SK-N-SH (cell line): ENCODE results near the gene PRM1. TPM values are rescaled to one million over a fixed set of nuclear protein-coding genes. Genes with fewer than 3 reads are reported as not detected.

ENCODE experiments used
- CTCF ChIA-PET: fragments of 300-600, 350-600 bp; formaldehyde crosslinking; extraction: SDS; loops from one replicate; lab custom pipeline; 2021; lab: Yijun Ruan, JAX
- POLR2A ChIA-PET: fragments of 350-600 bp; sonication (Branson Sonifier 250); formaldehyde crosslinking; extraction: SDS; loops from one replicate; lab custom pipeline; 2020; ENCODE audit warnings: antibody characterized with exemption, inconsistent platforms; lab: Yijun Ruan, JAX
- DNase-seq: peaks from one replicate; pipeline ENCODE4 v3.0.0; 2012
- H2AFZ ChIP-seq: fragments of 200-600 bp; sonication (generic); 2 replicates; pipeline ENCODE4 v1.8.1; 2016; ENCODE audit warnings: antibody characterized with exemption, mild to moderate bottlenecking, low read depth
- H3F3A ChIP-seq: fragments of 200-600 bp; sonication (generic); replicated peaks from 2 replicates; pipeline ENCODE3; 2016; ENCODE audit warnings: antibody characterized with exemption, mild to moderate bottlenecking; ENCODE audit not compliant: insufficient read depth
- H3K27ac ChIP-seq, 2 experiments: fragments of 200-500 bp in 1 of 2; fragments of 200-600 bp in 1 of 2; sonication (Bioruptor generic) in 1 of 2; sonication (generic), shearing (Covaris generic) in 1 of 2; 2 replicates each; pipeline versions ENCODE4 v1.5.1 to v1.6.1; 2014 to 2016; ENCODE audit warnings: low read depth in 2 of 2, inconsistent platforms in 1 of 2, low read length in 1 of 2, mild to moderate bottlenecking in 1 of 2, mixed read lengths in 1 of 2
- H3K27me3 ChIP-seq: fragments of 200-600 bp; sonication (generic), shearing (Covaris generic); 2 replicates; pipeline ENCODE4 v1.6.1; 2016; ENCODE audit warnings: mixed run types; ENCODE audit not compliant: insufficient read depth
- H3K36me3 ChIP-seq, 2 experiments: fragments of 200-500 bp in 1 of 2; fragments of 200-600 bp in 1 of 2; sonication (Bioruptor generic) in 1 of 2; sonication (generic) in 1 of 2; replicated peaks in 1 of 2; 2 replicates each; pipeline versions ENCODE3 to v1.5.1; 2014 to 2016; ENCODE audit warnings: low read length in 1 of 2, mild to moderate bottlenecking in 1 of 2; ENCODE audit not compliant: insufficient read depth in 2 of 2, control insufficient read depth in 1 of 2
- H3K4me1 ChIP-seq, 2 experiments: fragments of 200-500 bp in 1 of 2; fragments of 200-600 bp in 1 of 2; sonication (Bioruptor generic) in 1 of 2; sonication (generic), shearing (Covaris generic) in 1 of 2; 2 replicates each; pipeline versions ENCODE4 v1.5.1 to v1.6.1; 2014 to 2016; ENCODE audit warnings: low read depth in 1 of 2, low read length in 1 of 2, mixed run types in 1 of 2; ENCODE audit not compliant: insufficient read depth in 2 of 2, control insufficient read depth in 1 of 2
- H3K4me2 ChIP-seq: fragments of 200-600 bp; sonication (generic), shearing (Covaris generic); 2 replicates; pipeline ENCODE4 v1.6.1; 2017; ENCODE audit warnings: mixed run types
- H3K4me3 ChIP-seq, 2 experiments: fragments of 200-500 bp in 1 of 2; fragments of 200-600 bp in 1 of 2; sonication (Bioruptor generic) in 1 of 2; sonication (generic), shearing (Covaris generic) in 1 of 2; 2 replicates each; pipeline versions ENCODE4 v1.5.1 to v1.8.1; 2014 to 2016; ENCODE audit warnings: low read depth in 2 of 2, inconsistent platforms in 1 of 2, low read length in 1 of 2, mild to moderate bottlenecking in 1 of 2, mixed read lengths in 1 of 2, moderate library complexity in 1 of 2
- H3K79me2 ChIP-seq: fragments of 200-600 bp; sonication (generic); 2 replicates; pipeline ENCODE4 v1.8.1; 2017; ENCODE audit warnings: mild to moderate bottlenecking; ENCODE audit not compliant: insufficient read depth
- H3K9ac ChIP-seq: fragments of 200-600 bp; sonication (generic); 2 replicates; pipeline ENCODE4 v1.6.1; 2017; ENCODE audit warnings: mixed run types
- H3K9me2 ChIP-seq: fragments of 200-600 bp; sonication (generic); 2 replicates; pipeline ENCODE4 v1.6.1; 2017; ENCODE audit warnings: mixed run types
- H3K9me3 ChIP-seq: fragments of 200-600 bp; sonication (generic); 2 replicates; pipeline ENCODE4 v1.6.1; 2017; ENCODE audit warnings: mixed run types, mild to moderate bottlenecking, moderate library complexity
- H4K20me1 ChIP-seq: fragments of 200-600 bp; sonication (generic); 2 replicates; pipeline ENCODE4 v1.6.1; 2017; ENCODE audit warnings: mild to moderate bottlenecking, mixed run types; ENCODE audit not compliant: insufficient read depth
- FOXJ3 ChIP-seq: sonication (generic); formaldehyde crosslinking; IDR thresholded peaks from 2 replicates; pipeline ENCODE4 v1.5.1; 2020; ENCODE audit warnings: mild to moderate bottlenecking, missing genetic modification reagents
- FOXM1 ChIP-seq: IDR thresholded peaks from 2 replicates; pipeline ENCODE4 v1.4.0; 2012; ENCODE audit warnings: low read depth, mild to moderate bottlenecking
- NRF1 ChIP-seq: IDR thresholded peaks from 2 replicates; pipeline ENCODE4 v1.6.1; 2012; ENCODE audit warnings: low read depth, mild to moderate bottlenecking, low read length
- YY1 ChIP-seq: IDR thresholded peaks from 2 replicates; pipeline ENCODE4 v1.4.0; 2012; ENCODE audit warnings: low read depth, mild to moderate bottlenecking
- WGBS: methylation state at CpG from one replicate; pipeline ENCODE4 v1.1.6; 2017; ENCODE audit warnings: low lambda C conversion rate; 5-methylcytosine and 5-hydroxymethylcytosine counted together
- polyA plus RNA-seq, 3 experiments: library from polyadenylated mRNA; depleted of rRNA; stranded (reverse); fragments of >200 nt; gene quantifications; 2 replicates each; pipeline ENCODE4 v1.2.3, GENCODE V29; 2012
- TF ChIP-seq, protein P1 (sequence below): fragments of 150-350 bp; IDR thresholded peaks from 2 replicates; pipeline ENCODE4 v1.6.1; 2017; ENCODE audit warnings: antibody characterized with exemption, low read length, low read depth, borderline replicate concordance
- TF ChIP-seq, protein P2 (sequence below): fragments of 150-350 bp; IDR thresholded peaks from 2 replicates; pipeline ENCODE4 v1.6.1; 2016; ENCODE audit warnings: mild to moderate bottlenecking, low read depth, low read length
- TF ChIP-seq, protein P3 (sequence below): IDR thresholded peaks from 2 replicates; pipeline ENCODE4 v1.4.0; 2012; ENCODE audit warnings: low read depth
- TF ChIP-seq, protein P4 (sequence below): IDR thresholded peaks from 2 replicates; pipeline ENCODE4 v1.4.0; 2012; ENCODE audit warnings: low read depth, borderline replicate concordance

The PRM1 gene
- polyA plus RNA-seq, 1 of the 3 experiments (the other 2 are of a cell fraction): not detected

DNA sequence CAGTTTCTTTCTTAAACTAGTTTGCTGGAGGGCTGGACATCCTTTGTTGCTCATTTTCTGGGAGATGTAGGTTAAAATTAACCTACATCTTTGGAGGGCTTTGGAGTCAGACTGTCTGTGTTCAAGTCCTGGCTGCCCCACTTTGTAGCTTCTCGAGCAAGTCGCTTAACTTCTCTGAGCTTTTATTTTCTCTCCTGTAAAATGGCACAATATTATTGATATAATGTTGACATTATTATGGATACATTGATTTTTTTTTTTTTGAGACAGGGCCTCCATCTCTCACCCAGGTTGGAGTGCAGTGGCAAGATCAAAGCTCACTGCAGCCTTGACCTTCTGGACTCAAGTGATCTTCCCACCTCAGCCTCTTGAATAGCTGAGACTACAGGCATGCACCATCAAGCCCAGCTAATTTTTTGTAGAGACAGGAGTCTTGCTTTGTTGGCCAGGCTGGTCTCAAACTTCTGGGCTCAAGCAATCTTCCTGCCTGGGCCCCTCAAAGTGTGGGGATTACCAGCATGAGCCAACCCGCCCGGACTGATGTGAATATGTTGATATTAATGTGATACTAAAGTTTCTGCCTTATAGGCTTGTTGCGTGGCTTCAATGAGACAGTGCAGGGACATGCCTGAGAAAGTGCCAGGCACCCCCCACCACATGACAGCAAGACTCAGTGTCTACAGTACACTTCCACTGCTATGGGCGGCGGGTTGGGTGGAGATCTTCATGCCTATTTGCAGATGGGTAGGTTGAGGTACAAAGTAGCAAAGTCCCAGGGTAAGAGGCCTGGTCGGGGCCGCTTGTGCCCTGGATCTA is 32.6 kb upstream of the PRM1 start:
- Histone ChIP-seq H3K4me1 (peaks cover 0 to 8% of the 10 kb centered on the region in 2 experiments; a peak in 1 of 4 replicates), H3K9ac (no peak overlapping the region), H4K20me1 (no peaks in the 10 kb centered on the region), H3K9me2 (no peaks in the 10 kb centered on the region), H3K79me2 (no peaks in the 10 kb centered on the region), H3K9me3 (no peaks in the 10 kb centered on the region), H3K4me2 (peak overlapping the region; percentile 33; the same call in 1 of the 2 replicates), H3F3A (no peaks in the 10 kb centered on the region), H3K4me3 (no peak overlapping the region), H3K27ac (no peak overlapping the region), H2AFZ (no peak overlapping the region), H3K27me3 (no peaks in the 10 kb centered on the region), H3K36me3 (no peaks in the 10 kb centered on the region)
- CTCF ChIA-PET: interaction anchor here (0.6 kb wide), 1 partner anchor 13 kb away, joined by 3 read pairs; no protein-coding TSS in a partner anchor
- 90% methylated on average over 7 of the region's 9 CpGs for WGBS
- POLR2A ChIA-PET: no interaction called here
- DNase-seq: no peak
- TF ChIP-seq NRF1 (no peak), FOXJ3 (no peak), YY1 (no peak)
- TF ChIP-seq, protein P1, sequence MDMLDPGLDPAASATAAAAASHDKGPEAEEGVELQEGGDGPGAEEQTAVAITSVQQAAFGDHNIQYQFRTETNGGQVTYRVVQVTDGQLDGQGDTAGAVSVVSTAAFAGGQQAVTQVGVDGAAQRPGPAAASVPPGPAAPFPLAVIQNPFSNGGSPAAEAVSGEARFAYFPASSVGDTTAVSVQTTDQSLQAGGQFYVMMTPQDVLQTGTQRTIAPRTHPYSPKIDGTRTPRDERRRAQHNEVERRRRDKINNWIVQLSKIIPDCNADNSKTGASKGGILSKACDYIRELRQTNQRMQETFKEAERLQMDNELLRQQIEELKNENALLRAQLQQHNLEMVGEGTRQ: no peak
- TF ChIP-seq, protein P2, sequence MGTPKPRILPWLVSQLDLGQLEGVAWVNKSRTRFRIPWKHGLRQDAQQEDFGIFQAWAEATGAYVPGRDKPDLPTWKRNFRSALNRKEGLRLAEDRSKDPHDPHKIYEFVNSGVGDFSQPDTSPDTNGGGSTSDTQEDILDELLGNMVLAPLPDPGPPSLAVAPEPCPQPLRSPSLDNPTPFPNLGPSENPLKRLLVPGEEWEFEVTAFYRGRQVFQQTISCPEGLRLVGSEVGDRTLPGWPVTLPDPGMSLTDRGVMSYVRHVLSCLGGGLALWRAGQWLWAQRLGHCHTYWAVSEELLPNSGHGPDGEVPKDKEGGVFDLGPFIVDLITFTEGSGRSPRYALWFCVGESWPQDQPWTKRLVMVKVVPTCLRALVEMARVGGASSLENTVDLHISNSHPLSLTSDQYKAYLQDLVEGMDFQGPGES: no peak

DNA sequence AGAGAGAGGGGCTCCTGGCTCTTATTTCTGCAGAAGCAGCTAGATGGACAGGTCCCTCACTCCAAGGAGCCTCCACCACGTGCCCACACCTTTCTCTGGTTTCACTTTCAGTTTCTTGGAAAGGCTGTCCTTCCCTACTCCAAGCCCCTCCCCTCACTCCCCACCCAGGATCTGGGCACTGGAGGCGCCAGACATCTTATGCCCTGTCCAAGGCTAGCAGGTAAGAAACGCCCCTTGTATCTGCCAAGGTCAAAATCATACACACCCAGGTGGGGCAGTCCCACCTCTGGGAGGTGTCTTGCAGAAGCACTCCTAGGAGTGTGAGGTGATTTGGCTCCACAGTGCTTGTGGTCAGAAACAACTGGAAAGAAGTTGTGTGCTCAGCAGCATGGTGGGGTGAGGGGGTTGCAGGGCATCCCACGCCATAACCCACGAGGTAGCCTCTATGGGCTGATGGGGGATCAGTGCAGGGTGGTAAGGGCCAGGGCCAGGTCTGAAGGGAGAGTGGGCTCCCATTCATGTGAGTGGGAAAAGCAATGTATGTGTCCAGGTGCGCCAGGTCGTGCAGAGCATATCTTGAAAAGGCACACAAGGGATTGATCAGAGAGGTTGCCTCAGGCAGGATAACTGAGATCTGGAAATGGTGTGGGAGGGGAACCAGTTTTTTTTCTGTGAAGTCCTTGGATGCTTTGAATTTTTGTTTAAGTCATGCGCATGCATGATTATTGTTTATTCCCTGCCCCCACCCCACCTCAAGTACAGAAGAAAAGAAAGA is 31.8 kb upstream of the PRM1 start:
- Histone ChIP-seq H3K27me3 (no peaks in the 10 kb centered on the region), H3K36me3 (no peaks in the 10 kb centered on the region), H3K79me2 (no peaks in the 10 kb centered on the region), H3K9me3 (no peaks in the 10 kb centered on the region), H3K4me3 (no peak overlapping the region), H4K20me1 (no peaks in the 10 kb centered on the region), H3F3A (no peaks in the 10 kb centered on the region), H3K9me2 (no peaks in the 10 kb centered on the region), H2AFZ (no peak overlapping the region; the same call in 1 of the 2 replicates), H3K9ac (no peak overlapping the region), H3K4me1 (peaks cover 0 to 8% of the 10 kb centered on the region in 2 experiments; a peak in 1 of 4 replicates), H3K4me2 (peak overlapping the region; percentile 33; the same call in 1 of the 2 replicates), H3K27ac (peak overlapping the region in 1 of 2 experiments; percentile 17; a peak in 1 of 4 replicates)
- ChIA-PET POLR2A (no interaction called here), CTCF (interaction anchor here (0.6 to 1.5 kb wide), 2 partner anchors 11 to 14 kb away, joined by 3 read pairs; no protein-coding TSS in a partner anchor)
- 69% methylated on average over 8 of the region's 8 CpGs for WGBS
- DNase-seq: no peak
- TF ChIP-seq, protein P3, sequence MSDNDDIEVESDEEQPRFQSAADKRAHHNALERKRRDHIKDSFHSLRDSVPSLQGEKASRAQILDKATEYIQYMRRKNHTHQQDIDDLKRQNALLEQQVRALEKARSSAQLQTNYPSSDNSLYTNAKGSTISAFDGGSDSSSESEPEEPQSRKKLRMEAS: 0 out of 2 replicates have a peak, but pooled peaks have one; percentile 19
- TF ChIP-seq, protein P4, sequence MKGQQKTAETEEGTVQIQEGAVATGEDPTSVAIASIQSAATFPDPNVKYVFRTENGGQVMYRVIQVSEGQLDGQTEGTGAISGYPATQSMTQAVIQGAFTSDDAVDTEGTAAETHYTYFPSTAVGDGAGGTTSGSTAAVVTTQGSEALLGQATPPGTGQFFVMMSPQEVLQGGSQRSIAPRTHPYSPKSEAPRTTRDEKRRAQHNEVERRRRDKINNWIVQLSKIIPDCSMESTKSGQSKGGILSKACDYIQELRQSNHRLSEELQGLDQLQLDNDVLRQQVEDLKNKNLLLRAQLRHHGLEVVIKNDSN: 0 out of 2 replicates have a peak, but pooled peaks have one; percentile 10
- no peak for TF ChIP-seq FOXM1
